ENCODE measurements around the gene GPC3.
"Not testable (repeated sequence)": the region's sequence is repeated elsewhere in the genome, so short reads cannot be mapped to it uniquely, and the experiment has no call there.

Gene GPC3

DNA sequence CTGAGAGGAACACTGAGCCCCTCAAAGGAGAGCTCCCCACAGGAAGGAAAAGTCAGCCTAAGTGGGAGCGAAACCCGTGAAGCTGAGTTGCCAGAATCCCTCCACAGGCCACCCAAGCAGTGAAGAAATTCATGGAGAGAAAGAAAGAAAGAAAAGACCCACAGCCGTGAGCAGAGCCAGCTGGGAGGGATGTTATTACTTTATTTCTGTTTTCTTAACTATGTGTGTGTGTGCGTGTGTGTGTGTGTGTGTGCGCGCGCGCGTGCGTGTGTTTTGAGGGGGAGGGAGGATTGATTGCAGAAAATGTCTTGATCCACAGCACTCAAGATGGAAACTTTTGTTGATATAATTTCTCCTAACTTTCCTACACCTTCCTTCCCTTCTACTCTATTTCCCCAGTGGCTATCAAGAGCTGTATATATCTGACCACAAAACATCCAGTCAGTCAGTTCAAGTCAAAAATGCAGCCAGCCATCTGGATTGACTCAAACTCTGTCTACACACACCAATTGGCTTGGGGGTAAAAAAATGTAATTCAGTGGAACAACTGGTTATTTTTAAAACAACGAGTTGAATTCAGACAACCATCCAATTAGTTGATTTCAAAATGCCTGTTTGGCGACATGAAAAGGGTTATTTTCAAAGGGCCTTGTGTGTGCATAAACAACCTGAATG lies 13.8 kb upstream of the GPC3 start:
- FAIRE-seq (no peak), DNase-seq (ENCODE audit: low spot score) (no peak)

DNA sequence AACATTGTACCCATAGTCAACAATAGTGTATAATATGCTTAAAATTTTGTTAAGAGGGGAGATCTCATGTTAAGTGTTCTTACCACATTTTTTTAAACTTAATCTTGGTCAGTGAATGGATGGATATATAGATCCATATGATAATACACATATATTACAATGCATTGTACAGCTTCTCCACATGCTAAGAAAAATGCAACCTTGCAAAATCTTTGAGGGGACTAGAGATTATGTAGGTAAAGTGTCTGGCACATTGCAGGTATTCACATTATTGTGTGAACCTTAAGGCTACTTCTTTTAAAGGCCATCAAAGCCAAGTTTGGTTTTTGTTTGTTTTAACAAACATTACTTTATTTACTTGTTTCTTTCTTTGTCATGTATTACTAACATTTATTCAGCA lies 10.4 kb upstream of the GPC3 start:
- no peak for DNase-seq (ENCODE audit: low spot score)
- no peak for FAIRE-seq

DNA sequence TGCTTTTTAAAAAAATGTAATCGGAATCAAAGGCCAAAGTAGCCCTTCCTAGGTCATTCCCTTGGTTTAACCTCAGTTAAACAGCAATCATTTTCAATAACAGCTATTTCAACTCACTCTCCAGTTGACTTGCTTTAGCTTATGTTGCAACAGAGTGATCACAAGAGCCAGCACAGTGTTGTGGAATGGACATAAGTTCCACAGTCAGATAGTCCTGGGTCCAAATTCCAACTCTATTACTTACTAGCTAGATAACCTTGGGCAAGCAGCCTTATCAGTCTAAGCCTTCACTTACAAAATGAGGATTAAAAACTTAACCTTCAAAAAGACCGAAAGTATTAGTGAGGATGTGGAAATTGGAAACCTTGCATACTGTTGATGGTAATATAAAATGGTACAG lies 9.2 kb upstream of the GPC3 start:
- FAIRE-seq, result no peak
- DNase-seq (ENCODE audit: low spot score), result no peak

DNA sequence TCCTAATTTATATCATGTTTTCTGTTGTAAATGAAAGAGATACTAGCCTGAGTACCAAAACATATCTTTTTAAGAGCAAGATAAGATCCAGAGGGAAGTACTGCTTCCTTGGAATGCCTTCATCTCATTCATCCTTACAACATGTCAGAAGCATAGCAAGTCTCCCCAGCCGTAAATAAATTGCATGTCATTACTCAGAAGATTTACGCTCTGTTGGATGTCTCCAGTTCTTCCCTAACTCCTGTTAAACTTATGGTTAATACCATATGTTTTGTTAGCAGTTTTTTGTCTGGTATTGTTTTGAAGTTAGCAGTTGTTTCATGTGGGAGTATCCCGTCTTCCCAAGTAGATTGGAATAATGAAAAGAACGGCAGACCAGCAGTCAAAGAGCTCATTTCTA lies 7.5 kb upstream of the GPC3 start:
- FAIRE-seq, result no peak
- DNase-seq (ENCODE audit: low spot score), result no peak

DNA sequence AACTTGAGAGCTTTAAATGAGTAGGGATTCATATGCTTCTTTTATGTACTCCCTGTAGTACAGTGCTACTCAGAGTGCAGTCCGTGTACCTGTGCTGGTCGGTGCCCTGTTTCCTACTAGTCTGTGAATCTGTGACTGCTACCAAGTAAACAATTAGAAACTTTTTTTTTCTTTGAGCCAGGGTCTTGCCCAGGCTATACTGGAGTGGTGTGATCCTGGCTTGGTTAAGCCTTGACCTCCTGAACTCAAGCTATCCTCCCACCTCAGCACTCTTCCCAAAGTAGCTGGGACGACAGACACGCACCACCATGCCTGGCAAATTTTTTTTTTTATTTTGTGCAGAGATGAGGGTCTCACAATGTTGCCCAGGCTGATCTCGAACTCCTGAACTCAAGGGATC lies 6.4 kb upstream of the GPC3 start:
- DNase-seq (ENCODE audit: low spot score) (no peak), FAIRE-seq (no peak)

DNA sequence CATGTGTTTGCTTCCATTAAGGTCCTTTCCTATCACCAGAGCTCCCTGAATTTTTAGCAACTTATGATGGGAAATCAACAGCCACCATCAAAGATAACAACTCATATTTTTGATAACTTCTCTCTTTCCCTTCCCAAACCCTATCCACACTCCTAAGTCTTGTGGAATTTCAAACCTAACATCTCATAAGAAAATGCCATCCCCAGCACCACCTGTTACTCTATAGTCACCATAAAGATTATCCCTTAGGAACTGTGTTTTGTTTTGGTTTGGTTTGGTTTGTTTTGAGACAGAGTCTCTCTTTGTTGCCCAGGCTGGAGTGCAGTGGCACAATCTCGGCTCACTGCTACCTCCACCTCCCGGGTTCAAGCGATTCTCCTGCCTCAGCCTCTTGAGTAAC lies 5.7 kb upstream of the GPC3 start:
- FAIRE-seq; DNase-seq (ENCODE audit: low spot score): not testable (repeated sequence)

DNA sequence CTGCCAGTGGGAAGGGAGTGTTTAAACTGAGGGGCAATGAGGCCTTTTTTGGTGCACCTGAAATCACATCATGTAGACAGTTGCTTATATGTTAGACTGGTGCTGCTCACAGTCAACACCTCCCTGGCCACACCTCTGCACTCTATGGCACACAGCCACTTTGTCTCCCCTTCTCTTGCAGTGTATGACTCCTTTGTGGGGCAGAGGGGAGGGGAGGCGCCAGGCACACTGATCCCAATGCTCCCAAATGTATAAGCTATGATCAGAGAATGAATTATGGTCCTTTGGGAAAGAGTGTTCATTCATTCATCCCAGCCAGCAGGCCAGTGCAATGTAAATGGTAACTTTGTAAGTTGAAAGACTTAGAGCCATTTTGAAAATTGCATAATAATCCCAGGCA lies 4.6 kb upstream of the GPC3 start:
- FAIRE-seq, result no peak
- DNase-seq (ENCODE audit: low spot score), result no peak

DNA sequence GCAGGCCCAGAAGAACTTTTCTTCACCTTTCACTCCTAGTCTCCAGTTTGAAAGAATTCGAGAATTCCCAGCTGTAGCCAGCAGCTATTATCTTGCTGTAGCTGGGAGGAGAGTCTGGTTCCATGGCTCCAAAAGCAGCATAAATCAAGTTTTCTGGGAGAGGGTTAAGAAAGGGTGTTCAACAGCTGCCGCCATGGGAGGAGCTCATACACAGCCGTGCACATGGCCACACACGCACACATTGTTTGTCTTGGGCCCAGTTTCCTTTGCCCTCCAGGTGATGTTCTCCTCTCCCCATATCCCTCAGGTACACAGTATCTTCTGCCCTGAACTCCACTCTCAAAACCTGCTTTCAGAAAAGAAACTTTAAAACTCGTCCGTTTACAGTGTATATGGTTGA lies 4.1 kb upstream of the GPC3 start:
- FAIRE-seq (no peak), DNase-seq (ENCODE audit: low spot score) (no peak)

DNA sequence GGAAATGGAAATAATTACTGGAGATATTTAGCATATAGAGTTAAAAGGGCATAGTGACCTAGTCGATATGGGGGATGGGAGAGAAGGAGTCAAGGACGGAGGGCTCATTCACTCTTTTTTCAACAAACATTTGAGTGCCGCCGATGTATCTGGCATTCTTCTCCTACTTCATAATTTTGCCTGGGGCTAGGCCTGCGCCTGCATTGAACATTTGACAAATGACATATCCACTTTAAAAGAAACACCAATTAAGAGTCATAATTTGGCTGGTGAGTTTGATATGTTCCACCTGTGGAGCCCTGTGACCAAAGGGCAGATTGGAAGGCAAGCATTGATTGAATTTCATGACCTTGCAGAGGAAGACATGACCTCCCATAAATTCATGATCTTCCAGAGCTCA lies 2.6 kb upstream of the GPC3 start:
- DNase-seq (ENCODE audit: low spot score), result no peak
- no peak for FAIRE-seq

DNA sequence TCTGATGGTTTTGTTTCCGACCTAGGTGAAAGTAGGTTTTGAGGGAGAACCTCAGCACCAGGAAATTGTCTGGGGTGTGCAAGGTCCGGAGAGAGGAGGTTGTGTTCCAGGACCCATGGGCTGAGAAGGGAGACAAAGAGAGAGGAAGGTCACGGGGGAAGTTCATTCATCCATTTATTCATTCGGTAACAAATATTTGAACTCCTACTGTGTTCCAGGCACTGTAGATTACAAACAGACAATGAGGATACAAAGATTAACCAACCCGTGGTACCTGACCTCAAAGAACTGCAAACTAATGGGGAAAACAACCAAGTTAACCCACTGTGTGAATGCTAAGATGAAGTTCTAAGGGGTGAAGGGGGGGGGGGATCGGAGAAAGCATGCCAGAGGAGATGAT lies 1.8 kb upstream of the GPC3 start:
- DNase-seq (ENCODE audit: low spot score), result no peak

DNA sequence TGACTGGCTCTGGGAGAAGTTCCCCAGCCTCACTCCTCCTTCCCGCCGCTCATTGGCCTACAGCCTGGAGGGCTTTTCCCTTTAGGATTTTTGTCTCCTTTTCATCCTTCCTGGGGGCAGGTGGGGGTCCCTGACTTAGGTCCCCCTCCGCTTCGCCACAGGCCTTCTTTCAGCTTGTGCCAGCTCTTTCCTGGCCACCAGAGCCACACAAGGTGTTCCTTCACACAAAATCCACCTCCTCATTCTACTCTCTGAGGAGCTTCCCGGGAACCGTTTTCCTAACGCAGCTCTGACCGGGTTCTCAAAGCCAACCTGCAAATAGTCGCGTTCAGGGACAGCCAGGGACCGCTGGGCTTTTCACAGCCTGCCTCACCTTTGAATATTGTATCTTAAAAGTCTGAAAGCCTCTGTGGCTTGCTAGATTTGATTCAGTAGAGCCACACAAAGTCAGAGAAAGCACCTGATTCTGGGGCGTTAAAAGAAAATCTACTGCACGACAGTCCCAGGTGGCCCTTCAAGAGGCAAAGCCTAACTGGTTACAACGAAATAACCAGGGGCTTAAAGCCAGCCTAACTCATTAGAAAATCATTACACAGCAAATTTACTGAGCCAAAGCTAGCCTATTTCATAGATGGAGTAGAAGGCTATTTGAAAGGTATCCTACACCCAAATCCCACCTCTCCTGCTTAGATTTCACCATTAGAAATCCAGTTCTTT lies 731 bp upstream of the GPC3 start:
- no peak for FAIRE-seq

More for the DNA sequence above, 1.8 kb upstream of the GPC3 start:
- FAIRE-seq, result no peak

DNA sequence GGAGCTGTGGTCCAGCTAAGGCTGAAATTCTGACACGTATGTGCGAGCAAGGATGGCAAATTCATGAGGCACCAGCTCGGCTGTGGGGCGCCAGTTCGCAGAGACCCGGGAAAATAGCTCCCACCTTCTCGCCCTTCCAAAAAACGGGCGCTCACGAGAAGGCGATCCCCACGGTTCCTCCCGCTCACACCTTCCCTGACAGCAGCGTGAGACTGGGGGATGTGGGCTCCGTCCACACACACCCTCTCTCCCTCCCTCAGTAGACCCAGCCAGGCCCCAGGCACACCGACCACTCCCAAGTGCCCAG lies 584 bp downstream of the GPC3 start:
- FAIRE-seq, result no peak

More for the DNA sequence above, 731 bp upstream of the GPC3 start:
- no peak for DNase-seq (ENCODE audit: low spot score)

DNA sequence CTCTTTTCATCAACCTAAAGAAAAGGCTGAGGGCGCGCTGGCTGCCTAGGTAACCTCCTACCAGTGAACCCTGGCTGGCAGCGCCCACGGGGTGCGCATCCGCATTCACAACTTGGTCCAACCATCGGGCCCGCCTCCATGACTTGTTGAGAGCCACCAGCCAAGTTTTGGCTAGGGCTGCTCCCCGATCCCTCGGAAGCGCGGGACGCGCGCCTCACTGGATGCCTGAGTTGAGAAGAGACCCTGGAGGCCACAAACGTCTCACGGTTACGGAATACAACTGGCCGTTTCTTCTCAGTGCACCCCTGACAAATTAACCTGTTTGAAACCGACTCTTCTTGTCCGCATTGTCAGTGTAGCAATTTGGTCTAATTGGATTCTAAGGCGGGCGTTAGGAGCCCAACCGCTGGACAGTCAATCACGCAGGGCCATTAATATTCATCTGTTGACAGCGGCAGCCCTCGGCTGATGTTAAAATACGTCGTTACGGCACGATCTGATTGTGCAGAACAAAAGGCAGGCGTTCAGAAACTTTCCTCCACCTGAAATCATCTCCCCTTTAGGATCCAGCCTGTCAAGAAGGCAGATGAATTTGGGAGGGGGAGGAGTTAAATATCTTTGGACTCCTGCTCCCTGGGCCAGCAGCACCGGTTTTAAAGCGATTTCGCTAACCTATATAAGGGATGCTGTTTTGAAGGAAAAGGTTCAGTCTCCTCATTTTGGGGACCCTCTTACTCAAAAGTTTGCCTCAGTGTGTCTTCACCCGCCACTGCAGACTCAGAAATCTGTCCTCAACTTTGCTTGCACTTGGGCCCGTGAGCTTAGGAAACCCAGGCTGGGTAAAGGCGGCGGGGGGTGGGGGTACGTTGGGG lies 1.2 kb downstream of the GPC3 start:
- no peak for DNase-seq (ENCODE audit: low spot score)
- FAIRE-seq, result no peak

More for the DNA sequence above, 584 bp downstream of the GPC3 start:
- no peak for DNase-seq (ENCODE audit: low spot score)

DNA sequence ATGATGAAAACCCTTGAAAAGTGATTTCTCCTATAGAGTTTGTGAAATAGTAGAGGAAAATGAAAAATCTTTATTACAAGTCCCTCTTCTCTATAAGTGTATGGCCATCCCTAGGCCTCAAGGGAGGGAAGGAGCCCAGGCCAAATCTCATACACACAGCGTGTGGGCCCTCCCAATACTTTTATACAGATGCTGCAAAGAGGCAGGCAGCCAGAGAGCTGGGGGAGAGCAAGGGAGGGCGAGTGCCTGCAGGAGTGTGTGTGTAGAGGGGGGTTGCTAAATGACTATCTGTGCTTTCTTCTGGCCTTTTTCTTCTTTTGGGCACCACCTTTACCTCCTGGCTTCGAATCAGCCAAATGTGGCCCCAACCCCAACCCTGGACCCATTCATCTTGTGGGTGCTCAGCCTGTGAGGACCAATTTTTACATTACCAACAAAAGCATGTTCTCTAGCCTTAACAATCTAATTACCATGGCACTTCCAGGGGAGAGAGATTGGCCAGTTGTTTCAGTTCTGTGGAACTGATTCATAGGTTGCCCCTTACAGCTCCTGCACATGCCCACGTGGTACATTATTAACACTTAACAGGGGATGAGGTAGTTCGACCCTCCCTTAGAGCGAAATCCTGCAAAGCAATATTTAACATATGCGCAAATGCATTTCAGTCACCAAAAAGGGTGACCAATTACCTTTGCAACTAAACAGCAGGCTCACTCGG lies 2.0 kb downstream of the GPC3 start:
- DNase-seq (ENCODE audit: low spot score) (no peak), FAIRE-seq (no peak)

DNA sequence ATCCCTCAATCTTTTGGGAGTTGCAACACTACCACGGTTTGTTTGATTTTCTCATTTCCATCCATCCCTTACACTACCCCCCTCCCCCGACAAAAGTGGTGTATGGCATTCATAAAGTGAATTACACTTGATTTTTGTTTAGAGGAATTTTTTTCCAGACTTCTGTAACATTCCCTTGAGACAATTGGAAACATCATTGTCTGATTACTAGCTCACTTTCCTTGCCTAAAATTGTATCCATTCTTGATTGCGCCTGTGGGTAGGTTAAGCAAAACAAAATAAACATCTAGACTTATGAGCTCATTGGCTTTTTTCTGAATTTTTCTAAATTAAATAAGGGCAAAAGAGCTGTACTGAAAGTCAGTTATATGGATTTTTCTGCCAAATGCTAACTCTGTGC lies 3.5 kb downstream of the GPC3 start:
- DNase-seq (ENCODE audit: low spot score), result no peak
- no peak for FAIRE-seq

DNA sequence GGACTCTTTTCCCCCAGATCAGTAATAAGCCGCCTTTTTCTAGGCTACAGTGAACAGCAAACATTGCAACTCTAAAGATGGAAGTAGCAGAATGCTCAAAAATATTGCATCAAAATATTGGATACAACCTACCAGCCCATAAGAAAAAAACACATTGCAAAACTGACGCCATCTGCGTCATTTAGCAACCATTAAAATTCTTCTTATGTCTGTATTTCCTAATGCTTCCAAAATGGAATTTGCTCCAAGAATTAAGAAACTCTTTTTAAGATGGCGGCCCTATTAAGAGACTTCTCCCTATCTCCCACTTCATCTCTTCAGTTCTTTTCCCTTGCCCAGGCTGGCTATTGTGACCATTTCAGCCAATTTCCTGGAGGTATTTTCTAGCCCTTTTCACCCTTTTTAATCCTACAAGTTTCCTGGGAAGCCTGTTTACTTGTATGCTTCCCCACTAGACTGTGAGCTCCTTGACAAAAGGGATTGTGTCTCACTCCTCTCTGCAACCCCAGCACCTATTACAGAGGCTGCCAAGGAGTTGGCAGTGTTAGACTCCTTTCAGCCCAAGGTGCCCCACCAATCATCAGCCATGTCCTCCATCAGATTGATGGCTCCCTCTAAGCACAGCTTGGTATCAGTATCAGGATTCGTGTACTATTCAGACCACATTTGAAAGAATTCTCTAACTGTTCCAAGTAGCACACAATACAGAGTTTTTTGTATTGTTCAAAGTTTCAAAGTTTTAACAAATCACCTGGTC lies 4.4 kb downstream of the GPC3 start:
- DNase-seq (ENCODE audit: low spot score), result no peak

DNA sequence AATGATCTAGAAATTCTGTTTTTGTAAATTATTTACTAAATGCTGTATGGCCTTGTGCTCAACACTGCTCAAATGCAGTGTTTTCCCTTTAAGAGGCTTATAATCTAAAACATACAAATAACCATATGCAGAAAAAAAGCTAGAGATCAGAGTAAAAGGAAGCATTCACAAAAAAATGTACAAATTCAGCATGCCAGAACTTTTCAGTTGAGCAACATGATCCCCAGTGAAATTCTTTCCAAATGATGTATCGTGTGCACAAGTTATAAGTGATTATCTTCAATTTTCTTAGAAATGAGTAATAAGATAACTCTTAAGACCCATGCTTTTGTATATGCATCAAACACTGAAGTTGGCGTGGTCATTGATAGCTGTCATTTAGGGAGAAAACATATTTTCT lies 5.0 kb downstream of the GPC3 start:
- FAIRE-seq (no peak), DNase-seq (ENCODE audit: low spot score) (no peak)

More for the DNA sequence above, 4.4 kb downstream of the GPC3 start:
- no peak for FAIRE-seq

DNA sequence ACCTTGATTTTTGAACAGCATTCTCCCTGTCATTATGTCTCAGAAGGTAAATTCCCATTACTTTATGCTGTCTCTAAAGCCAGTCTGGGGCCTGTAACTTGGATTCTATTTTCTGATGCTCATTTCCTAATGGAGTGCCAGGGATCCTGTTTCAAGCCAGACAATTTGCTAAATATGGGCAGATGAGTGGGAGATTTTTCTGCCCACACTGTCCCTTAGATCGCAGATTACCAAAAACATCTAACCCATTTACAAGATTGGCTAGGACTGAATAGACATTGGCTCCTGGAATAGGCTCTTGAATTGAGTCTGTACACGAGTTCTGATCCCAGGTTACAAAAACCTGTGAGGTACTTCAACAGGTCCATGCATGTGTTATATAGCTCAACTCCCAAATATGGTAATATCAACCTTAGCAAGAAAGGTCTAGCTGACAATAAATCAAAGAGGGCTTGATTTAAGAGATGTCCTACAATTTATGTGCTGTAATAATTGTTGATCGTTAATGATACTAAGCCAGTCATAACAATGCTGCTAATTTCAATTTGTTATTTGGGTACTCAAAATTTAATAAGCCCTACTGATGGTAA lies 5.7 kb downstream of the GPC3 start:
- no peak for DNase-seq (ENCODE audit: low spot score)
- FAIRE-seq, result no peak

DNA sequence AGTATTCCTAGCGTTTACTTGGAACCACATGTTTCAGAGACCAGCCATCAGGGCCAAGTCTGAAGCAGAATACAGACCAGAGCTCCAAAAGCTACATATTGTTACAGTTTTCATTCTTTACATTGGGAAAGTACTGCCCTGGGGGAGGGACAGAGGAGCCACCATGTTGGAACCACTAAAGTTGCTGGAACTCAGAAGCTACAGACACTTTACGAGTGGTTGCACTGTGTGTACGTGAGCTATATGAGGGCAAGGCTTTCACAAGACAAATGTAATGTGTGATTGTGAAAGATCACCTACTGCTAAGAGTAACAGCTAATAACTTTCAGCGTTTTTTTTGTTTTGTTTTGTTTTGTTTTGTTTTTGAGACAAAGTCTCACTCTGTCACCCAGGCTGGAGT lies 11.7 kb downstream of the GPC3 start:
- FAIRE-seq (no peak), DNase-seq (ENCODE audit: low spot score) (no peak)

DNA sequence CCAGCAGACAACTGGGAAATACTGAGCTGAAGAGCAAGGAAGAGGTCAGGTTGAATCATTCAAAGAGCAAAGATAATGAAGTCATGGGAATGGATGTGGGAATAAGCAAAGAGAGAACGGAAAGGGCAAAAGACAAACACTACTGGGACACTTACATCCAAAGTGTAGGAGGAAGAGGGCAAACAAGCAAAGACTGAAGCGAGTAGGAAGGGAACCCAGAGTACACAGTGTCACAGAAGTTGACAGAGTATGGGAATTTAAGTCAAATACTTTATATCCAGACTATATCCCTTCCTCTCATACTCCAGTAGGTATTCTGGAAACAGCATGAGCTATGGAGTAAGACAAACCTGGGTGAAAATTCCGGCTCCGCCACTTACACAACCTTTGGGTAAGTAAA lies 12.5 kb downstream of the GPC3 start:
- DNase-seq (ENCODE audit: low spot score) (no peak), FAIRE-seq (no peak)

DNA sequence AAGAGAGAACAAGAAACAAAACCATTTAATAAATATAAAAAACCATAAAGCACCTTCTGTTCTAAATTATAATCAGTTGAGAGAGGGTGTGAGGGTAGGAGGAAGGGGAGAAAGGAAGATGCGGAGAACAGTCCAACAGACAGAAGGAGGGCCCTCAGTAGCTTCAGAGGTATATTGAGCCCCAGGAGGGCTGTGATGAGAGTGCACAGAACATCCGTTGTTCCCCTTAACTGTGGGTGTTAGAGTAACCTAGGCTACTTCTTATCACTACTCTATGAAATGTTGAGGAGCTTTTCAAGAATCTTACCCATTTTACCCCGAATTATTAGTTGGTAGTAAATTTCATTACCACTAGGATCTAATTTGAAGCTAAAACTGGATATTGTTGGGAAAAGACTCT lies 13.8 kb downstream of the GPC3 start:
- no peak for FAIRE-seq
- no peak for DNase-seq (ENCODE audit: low spot score)
